Adrenal gland (tissue), 12 donors: ENCODE results near the gene AHR. TPM values are rescaled to one million over a fixed set of nuclear protein-coding genes. Genes with fewer than 3 reads are reported as not detected.

Experiments used
- DNase-seq, 7 donors: peaks; one replicate each; pipeline ENCODE4 v3.0.0-alpha.2; 2019 to 2020
- H3K27ac ChIP-seq, 5 donors: fragments of 200-600 bp; sonication (generic) in 4 of 5; 1 replicate in 3 of 5; 2 replicates in 2 of 5; pipeline versions ENCODE4 v1.5.1 to v1.8.0; 2016 to 2020; ENCODE audit warnings: mild to moderate bottlenecking in 1 of 5
- H3K27me3 ChIP-seq: fragments of 200-600 bp; 2 replicates; pipeline ENCODE4 v1.8.0; 2021
- H3K36me3 ChIP-seq, 2 donors: fragments of 200-600 bp; replicated peaks in 1 of 2; 1 replicate in 1 of 2; 2 replicates in 1 of 2; pipeline versions ENCODE4 v1.5.1 to v1.8.0; 2018 to 2022
- H3K4me1 ChIP-seq, 2 donors: fragments of 200-600 bp; replicated peaks in 1 of 2; 1 replicate in 1 of 2; 2 replicates in 1 of 2; pipeline versions ENCODE4 v1.5.1 to v1.8.0; 2018 to 2021
- H3K4me3 ChIP-seq, 4 donors: fragments of 200-600 bp; sonication (generic) in 3 of 4; one replicate each; pipeline ENCODE4 v1.5.1; 2016 to 2018
- H3K9me3 ChIP-seq, 3 donors: fragments of 200-600 bp; sonication (generic) in 1 of 3; replicated peaks in 1 of 3; 1 replicate in 2 of 3; 2 replicates in 1 of 3; pipeline versions ENCODE4 v1.5.1 to v1.8.0; 2016 to 2021
- POLR2A ChIP-seq, 2 donors: fragments of 450-650 bp; IDR thresholded peaks; one replicate each; pipeline ENCODE4 v1.6.1; 2017; ENCODE audit warnings: antibody characterized with exemption in 2 of 2, mild to moderate bottlenecking in 2 of 2, moderate library complexity in 1 of 2
- WGBS, 4 donors: extraction: QIAGEN DNeasy Blood & Tissue Kit in 2 of 4; methylation state at CpG; one replicate each; pipeline versions ENCODE4 v1.1.5 to v1.1.7; 2013 to 2017; 5-methylcytosine and 5-hydroxymethylcytosine counted together
- intact Hi-C, 2 donors: fragments of 100-400 bp; cut with DNase I; formaldehyde crosslinking; loops; one replicate each; pipeline versions ENCODE4 v1.14.1 to v1.15.0; 2022 to 2023
- polyA plus RNA-seq, 3 donors: library from polyadenylated mRNA; stranded (reverse); fragments of 200-250 nt in 2 of 3; fragments of 350-450 nt in 1 of 3; fragmentation: Illumina TruSeq in 1 of 3; extraction: RNeasy Lipid Tissue Mini Kit (QIAGEN cat#74804) in 1 of 3; gene quantifications; one replicate each; pipeline ENCODE4 v1.2.3, GENCODE V29; 2013 to 2014
- total RNA-seq, 9 donors: library from RNA; depleted of rRNA in 4 of 9; stranded (reverse); fragments of >200 nt in 4 of 9; fragments of 120-200 nt in 1 of 9; fragmentation: NEBNext Ultra II Directional in 1 of 9; extraction: Animal tissue kit (Norgen Biotek cat#: 25700) in 1 of 9; gene quantifications; one replicate each; pipeline versions ENCODE4 v1.1.0 to v1.2.4, GENCODE V29; 2013 to 2023
- TF ChIP-seq, protein P1 (sequence below), 6 experiments: fragments of 450-650 bp in 4 of 6; fragments of 200-600 bp in 2 of 6; sonication (generic) in 1 of 6; IDR thresholded peaks; 1 replicate in 5 of 6; 2 replicates in 1 of 6; pipeline versions ENCODE4 v1.5.1 to v1.8.0; 2016 to 2021; ENCODE audit warnings: antibody characterized with exemption in 6 of 6, mild to moderate bottlenecking in 2 of 6, moderate library complexity in 1 of 6
- donor health status: healthy with polysubstance abuse.
- donor health status: Bipolar disorder and iron deficiency.
- donor health status: DM: yes; HTN: yes; CAD: no.
- donor health status: DM: no; HTN: no; CAD: no.
- donor health status: DM: no; HTN: no; CAD: no.
- donor health status: DM: yes; HTN: yes; CAD: no.

Gene AHR
- total and polyA plus RNA-seq, 12 donors, result 7.8 to 161 (median 73.9) TPM

GRCh38 chr7:17355050-17355449 is 56.6 kb downstream of the AHR start:
- Histone ChIP-seq H3K4me3 (no peak overlapping the region), H3K36me3 (no peaks in the 10 kb centered on the region), H3K27ac (no peak overlapping the region), H3K9me3 (no peaks in the 10 kb centered on the region), H3K4me1 (no peaks in the 10 kb centered on the region), H3K27me3 (no peaks in the 10 kb centered on the region)
- no peak for DNase-seq
- intact Hi-C loops, result no loop called here
- no peak for TF ChIP-seq POLR2A (IDR thresholded peaks at IDR 0.05)
- TF ChIP-seq, protein P1, sequence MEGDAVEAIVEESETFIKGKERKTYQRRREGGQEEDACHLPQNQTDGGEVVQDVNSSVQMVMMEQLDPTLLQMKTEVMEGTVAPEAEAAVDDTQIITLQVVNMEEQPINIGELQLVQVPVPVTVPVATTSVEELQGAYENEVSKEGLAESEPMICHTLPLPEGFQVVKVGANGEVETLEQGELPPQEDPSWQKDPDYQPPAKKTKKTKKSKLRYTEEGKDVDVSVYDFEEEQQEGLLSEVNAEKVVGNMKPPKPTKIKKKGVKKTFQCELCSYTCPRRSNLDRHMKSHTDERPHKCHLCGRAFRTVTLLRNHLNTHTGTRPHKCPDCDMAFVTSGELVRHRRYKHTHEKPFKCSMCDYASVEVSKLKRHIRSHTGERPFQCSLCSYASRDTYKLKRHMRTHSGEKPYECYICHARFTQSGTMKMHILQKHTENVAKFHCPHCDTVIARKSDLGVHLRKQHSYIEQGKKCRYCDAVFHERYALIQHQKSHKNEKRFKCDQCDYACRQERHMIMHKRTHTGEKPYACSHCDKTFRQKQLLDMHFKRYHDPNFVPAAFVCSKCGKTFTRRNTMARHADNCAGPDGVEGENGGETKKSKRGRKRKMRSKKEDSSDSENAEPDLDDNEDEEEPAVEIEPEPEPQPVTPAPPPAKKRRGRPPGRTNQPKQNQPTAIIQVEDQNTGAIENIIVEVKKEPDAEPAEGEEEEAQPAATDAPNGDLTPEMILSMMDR (IDR thresholded peaks at IDR 0.05), result no peak

- Histone ChIP-seq H3K4me1 (no peaks in the 10 kb centered on the region), H3K27ac (no peak overlapping the region), H3K9me3 (no peaks in the 10 kb centered on the region), H3K4me3 (no peak overlapping the region), H3K36me3 (no peaks in the 10 kb centered on the region), H3K27me3 (no peaks in the 10 kb centered on the region)
- TF ChIP-seq POLR2A (IDR thresholded peaks at IDR 0.05), result no peak
- TF ChIP-seq, protein P1 (IDR thresholded peaks at IDR 0.05), result no peak
- WGBS, 4 donors, result 93 to 100% (median 96%) methylated on average over 2 of the region's 2 CpGs
- DNase-seq, result no peak
- intact Hi-C loops, result no loop called here
Observed at GRCh38 chr7:17357952-17358351, 59.5 kb downstream of the AHR start.

DNA sequence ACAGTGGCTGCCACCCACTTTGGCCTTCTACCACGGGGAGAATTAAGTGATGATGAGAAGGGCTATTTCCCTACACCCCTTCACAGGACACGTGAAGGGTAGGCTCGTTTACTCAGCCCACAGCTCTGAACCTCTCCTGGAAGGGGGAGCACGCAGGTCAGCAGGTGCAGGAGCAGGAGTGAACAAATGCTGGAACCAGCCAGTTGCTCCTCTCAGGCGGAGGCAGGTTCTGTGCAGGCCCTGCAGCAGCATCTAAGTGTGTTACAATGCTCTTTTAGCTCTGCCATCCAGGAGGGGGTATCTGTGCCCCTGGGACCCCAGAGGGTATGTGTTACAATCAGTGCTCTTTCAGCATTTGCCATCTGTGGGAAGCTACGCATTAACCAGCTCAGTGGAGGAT is 61.2 kb downstream of the AHR start:
- no peaks in the 10 kb centered on the region for H3K36me3 ChIP-seq
- WGBS, 4 donors, result 89 to 97% (median 93%) methylated on average over 5 to 6 of the region's 6 CpGs
- no peak overlapping the region for H3K4me3 ChIP-seq
- no peaks in the 10 kb centered on the region for H3K4me1 ChIP-seq
- no peak for DNase-seq
- no peaks in the 10 kb centered on the region for H3K9me3 ChIP-seq
- TF ChIP-seq, protein P1 (IDR thresholded peaks at IDR 0.05), result no peak
- no peak for TF ChIP-seq POLR2A (IDR thresholded peaks at IDR 0.05)
- no peaks in the 10 kb centered on the region for H3K27me3 ChIP-seq
- intact Hi-C loops, result no loop called here
- H3K27ac ChIP-seq, result no peak overlapping the region

DNA sequence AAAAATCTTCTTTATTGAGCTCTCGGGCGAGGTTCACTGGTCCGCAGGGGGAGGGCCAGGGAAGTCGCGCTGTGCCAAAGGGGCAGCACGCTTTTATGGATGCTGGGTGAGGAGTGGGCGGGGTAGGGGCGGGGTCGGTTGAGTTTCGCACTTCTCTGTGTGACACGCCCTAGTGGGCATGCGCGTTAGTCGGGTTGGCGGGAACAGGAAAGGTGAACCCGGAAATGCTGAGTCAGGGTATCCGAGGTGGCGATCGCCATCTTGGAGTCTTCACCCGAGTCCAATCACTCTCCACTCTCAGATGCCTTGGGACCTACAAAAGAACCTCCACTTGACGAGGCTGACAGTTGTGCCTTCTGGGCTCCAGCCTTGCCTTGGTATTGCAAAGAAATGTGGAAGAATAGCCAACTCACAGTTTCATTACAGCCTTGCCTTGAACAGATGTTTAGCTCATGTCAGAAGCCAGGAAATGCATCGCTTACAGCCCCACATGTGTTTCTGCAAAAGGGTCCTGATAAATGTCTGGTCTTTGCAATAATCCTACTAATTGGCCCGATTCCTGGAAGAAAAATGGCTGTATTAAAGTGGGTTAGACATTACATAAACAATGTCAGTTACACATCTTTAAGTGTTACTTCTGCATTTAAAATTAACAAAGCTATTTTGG is 64.1 kb downstream of the AHR start:
- TF ChIP-seq, protein P1 (IDR thresholded peaks at IDR 0.05), result no peak
- TF ChIP-seq POLR2A (IDR thresholded peaks at IDR 0.05), result no peak
- no peak for DNase-seq
- H3K4me3 ChIP-seq, result no peak overlapping the region

More for the DNA sequence above, 64.1 kb downstream of the AHR start:
- intact Hi-C loops, result no loop called here
- H3K27me3 ChIP-seq, result no peaks in the 10 kb centered on the region
- no peaks in the 10 kb centered on the region for H3K9me3 ChIP-seq
- no peaks in the 10 kb centered on the region for H3K36me3 ChIP-seq
- 93 to 96% (median 96%) methylated on average over 22 to 23 of the region's 23 CpGs for WGBS, 4 donors
- no peak overlapping the region for H3K27ac ChIP-seq
- no peaks in the 10 kb centered on the region for H3K4me1 ChIP-seq
